Measurements from ENCODE around the gene SLC51A.

SLC51A gene

GRCh38 chr3:196217307-196218154, 1.2 kb downstream of the SLC51A start:
- FAIRE-seq = no peak

DNA sequence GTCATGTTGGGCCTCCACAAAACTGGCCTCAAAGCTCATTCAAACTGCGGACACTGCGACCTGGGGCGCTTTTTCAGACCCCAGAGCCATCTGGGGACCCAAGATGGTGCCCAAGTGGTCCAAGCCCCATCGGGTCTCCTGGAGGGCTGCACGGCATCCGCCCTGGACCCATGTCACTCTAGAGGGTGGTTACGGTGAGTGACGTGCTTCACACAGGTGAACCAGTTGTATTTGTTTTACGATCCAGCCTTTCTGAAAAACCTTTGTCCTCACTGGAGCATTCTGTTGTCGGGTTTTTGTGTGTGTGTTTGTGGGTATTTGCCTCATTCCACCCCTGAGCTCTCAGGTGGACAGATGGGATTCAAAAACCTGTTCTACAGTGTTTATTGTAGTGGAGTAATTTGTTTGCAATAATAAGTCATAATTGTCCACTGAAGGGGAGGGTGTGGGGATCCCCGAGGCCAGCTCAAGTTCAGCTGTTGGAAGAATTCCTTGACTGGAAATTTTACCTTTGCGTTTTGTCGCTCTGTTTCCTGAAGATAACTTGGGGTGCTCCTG, 1.9 kb downstream of the SLC51A start:
- no peak for FAIRE-seq

- no peak for FAIRE-seq
Observed at GRCh38 chr3:196219194-196219969, 3.0 kb downstream of the SLC51A start.

- FAIRE-seq = no peak
Observed at GRCh38 chr3:196219970-196220311, 3.6 kb downstream of the SLC51A start.

GRCh38 chr3:196220587-196220986, 4.3 kb downstream of the SLC51A start:
- FAIRE-seq = no peak

GRCh38 chr3:196220991-196221390, 4.7 kb downstream of the SLC51A start:
- no peak for FAIRE-seq

DNA sequence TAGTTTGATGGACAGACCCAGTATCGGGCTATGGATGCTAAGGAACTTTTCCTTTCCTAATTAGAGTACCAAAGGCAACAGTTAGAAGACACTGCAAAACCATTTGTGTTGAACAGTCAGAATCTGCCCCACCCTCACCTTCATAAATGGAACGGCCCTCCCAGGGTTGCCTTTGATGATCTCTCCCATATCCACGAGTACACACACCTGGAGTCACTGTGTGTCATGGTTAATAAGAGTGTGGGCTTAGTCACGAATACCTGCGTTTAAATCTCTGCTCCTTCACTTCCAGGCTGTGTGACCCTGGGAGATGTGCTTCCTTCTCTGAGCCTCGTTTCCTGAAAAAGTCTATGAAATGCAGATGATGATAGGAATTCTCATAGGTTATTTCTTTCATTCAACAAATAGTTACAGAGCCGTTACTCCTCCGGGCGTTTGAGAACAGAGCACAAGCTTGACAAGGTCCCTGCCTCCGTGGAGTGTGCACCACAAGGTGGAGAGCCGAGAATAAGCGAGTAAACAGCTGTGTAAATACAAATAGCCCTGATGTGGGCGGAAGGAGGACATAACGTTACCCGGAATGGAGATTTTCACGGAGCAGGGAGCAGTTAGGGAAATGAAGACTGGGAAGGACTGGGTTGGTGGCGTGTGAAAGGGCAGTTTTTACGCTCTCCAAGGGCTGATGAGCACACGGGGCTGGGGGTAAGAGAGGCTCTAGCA, 6.7 kb downstream of the SLC51A start:
- FAIRE-seq = no peak

DNA sequence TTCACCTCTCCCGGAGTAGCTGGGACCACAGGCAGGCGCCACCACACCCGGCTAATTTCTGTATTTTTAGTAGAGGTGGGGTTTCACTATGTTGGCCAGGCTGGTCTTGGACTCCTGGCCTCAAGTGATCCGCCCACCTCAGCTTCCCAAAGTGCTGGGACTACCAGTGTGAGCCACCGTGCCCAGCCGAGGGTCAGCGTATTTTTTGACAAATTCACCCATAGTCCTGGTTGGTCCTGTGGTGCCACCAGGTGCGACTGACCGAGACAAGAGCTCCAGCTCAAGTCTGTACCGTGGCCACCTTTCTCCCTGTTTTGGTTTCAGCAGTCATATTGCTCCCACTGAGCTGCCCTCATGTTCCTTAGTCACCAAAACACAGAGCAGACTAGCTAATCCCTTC, 8.8 kb downstream of the SLC51A start:
- FAIRE-seq = no peak

GRCh38 chr3:196225763-196226364, 9.5 kb downstream of the SLC51A start:
- no peak for FAIRE-seq

DNA sequence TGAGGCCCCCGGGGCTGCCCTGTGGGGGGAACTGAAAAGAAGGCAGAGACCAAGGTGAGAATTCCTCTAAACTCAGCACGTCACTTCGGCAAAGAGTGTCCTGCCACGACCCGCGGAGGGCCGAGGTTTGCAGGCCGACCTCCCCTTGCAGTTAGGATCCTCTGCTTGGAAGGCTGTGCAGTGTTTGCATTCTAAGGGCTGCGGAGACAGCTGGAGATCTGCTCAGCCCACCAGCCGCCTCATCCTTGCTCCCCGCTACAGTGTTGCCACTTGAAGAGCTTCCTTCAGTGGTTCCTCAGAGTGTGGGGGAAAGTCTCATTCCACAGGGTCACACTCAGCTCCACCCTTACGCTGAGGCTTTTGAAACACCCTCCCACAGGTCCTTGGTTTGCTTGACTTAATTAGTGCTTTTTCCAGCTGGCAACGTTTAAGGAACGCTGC, 10.8 kb downstream of the SLC51A start:
- no peak for FAIRE-seq

DNA sequence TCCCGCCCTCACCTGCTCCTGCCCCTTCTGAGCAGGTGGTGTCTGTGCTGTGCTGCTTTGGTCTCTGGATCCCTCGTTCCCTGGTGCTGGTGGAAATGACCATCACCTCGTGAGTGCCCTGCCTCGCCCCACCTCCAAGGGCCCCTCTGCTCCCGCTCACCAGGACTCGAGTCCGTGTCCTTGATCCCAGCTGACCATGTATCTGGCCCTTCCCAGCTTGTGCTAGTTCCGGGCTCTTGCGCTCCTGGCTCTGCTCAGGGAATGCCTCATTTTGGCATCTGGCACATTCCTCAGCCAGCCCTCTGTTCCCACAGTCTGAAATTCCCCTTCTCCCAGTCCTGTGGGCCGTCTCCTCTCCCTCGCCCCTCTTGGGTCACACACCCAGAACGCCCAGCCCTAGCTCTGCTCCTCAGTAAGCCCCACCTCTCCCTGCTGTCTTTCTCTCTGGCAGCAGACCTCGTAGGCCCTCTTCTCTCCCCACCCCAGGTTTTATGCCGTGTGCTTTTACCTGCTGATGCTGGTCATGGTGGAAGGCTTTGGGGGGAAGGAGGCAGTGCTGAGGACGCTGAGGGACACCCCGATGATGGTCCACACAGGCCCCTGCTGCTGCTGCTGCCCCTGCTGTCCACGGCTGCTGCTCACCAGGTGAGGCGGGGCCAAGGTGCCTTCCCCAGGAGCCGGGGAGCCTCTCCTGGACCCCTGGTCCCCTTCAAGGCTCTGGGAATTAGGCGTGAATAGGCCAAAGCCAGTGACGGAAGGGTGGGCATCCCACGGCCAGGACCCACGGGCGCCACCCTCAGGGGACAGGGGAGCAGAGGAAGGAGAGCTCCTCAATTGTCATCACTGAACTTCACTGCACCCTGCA, 11.5 kb downstream of the SLC51A start:
- FAIRE-seq = no peak

DNA sequence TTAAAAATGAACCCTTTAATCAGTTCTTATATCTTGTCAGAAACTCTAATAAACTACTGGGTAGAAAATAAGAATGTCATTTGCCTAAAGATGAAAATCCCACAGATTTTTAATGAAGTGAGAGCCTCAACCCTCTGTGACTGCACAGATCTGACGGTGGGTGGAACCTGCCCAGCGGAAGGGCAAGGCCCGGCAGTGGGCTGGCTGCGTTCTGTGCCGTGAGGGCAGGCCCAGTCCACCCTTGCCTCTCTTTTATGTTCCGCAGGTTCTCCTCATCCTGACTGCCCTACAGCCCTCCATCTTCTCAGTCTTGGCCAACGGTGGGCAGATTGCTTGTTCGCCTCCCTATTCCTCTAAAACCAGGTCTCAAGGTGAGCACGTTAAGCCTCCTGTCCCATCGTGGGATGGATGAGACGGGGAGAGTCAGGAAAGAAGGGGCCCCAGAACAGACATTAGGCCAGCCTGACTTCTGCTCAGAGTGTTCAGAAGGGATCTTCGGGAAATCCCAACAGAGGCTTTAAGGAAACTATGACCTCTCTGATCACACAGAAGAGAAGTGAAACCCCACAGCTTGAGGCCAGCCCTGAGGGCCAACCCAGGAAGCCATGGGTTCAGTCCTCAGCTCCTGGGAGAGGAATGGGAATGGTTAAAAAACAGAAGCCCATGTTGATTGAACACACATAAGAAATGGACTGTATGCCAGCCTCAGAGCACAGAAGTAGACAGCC, 16.0 kb downstream of the SLC51A start:
- FAIRE-seq = no peak

GRCh38 chr3:196232882-196233251, 16.5 kb downstream of the SLC51A start:
- FAIRE-seq = no peak

GRCh38 chr3:196235452-196236122, 19.3 kb downstream of the SLC51A start:
- FAIRE-seq = no peak

DNA sequence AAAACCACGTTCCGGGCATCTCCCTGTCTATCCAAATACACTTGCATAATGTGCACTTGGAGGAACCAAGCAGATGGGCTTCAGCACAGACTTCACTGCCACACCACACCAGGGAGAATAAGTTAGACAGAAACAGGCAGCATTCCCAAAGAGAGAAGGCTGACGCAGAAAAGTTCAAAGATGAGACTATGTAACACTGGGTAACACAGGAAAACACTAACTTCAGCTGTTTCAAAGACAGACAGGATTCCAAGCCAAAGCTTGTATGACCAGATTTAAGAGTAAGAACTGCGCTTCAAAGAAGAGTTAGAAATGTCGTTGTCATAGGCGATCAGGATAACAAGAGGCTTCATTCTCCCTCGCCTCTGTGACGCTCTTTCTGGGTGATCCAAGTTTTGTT, 19.9 kb downstream of the SLC51A start:
- no peak for FAIRE-seq

- FAIRE-seq = no peak
Observed at GRCh38 chr3:196237203-196237602, 20.9 kb downstream of the SLC51A start.

- no peak for FAIRE-seq
Observed at GRCh38 chr3:196238612-196239560, 22.6 kb downstream of the SLC51A start.

DNA sequence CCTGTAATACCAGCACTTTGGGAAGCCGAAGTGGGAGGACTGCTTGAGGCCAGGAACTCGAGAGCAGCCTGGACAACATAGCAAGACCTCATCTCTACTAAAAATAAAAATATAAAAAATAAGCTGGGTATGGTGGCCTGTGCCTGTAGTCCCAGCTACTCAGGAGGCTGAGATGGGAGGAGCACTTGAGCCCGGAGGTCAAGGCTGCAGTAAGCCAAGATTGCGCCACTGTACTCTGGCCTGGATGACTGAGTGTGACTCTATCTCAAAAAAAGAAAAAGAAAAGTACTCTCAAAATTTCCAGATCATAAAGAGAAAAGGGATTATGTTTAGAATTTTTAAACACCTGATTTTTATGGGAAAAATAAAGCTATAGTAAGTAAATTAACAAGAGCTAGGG, 24.1 kb downstream of the SLC51A start:
- FAIRE-seq = no peak

- FAIRE-seq = no peak
Observed at GRCh38 chr3:196241704-196242103, 25.4 kb downstream of the SLC51A start.
